ENCODE results near the gene GGCX. TPM values are rescaled to one million over a fixed set of nuclear protein-coding genes. Genes with fewer than 3 reads are reported as not detected.

The GGCX gene
- 28.2 and 31.2 TPM in 2 replicates for total RNA-seq

DNA sequence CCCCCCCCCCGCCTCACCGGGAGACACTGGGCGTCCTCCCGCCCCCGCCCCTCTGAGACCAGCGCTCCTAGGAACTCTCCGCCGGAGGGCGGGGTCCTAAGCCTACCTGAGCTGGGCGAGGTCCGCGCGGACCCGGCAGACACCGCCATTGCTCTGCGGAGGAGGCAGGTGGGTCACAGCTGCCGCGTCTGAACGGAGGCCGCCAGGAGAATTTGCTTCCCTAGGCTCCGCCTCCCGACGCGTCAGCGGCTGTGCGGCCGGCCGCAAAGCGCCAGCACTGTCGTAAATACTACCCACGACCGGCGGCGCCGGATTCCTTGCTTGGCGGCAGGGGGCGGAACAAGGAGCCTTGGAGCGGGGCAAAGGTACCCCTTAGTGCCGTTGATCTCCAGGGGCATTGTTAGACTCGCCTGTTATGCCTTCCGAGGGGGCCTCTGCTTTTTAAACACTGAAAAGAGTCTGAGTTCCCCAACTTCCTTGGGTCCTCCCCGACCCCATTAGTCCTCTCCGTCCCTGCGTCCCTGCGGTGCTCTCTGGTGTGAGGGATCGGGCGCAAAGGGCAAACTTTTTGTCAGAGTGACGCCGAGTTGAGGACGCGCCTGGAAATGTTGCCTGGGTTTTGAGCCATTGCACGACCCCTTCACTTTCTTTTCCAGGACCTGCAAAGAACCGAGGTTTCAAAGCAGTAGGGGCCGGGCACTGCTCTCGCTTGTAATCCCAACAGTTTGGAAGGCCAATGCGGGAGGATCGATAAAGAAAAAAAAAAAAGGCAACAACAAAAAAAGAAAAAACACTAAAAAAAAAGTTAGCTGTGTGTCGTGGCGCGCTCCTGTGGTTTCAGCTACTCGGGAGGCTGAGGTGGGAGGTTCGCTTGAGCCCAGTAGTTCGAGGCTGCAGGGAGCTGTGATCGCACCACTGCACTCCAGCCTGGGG is at the start of gene GGCX:
GGCX (minus strand) TSS at position 214 of the 933 bp plus-strand sequence; CDS start at position 149, 65 bp downstream.

DNA sequence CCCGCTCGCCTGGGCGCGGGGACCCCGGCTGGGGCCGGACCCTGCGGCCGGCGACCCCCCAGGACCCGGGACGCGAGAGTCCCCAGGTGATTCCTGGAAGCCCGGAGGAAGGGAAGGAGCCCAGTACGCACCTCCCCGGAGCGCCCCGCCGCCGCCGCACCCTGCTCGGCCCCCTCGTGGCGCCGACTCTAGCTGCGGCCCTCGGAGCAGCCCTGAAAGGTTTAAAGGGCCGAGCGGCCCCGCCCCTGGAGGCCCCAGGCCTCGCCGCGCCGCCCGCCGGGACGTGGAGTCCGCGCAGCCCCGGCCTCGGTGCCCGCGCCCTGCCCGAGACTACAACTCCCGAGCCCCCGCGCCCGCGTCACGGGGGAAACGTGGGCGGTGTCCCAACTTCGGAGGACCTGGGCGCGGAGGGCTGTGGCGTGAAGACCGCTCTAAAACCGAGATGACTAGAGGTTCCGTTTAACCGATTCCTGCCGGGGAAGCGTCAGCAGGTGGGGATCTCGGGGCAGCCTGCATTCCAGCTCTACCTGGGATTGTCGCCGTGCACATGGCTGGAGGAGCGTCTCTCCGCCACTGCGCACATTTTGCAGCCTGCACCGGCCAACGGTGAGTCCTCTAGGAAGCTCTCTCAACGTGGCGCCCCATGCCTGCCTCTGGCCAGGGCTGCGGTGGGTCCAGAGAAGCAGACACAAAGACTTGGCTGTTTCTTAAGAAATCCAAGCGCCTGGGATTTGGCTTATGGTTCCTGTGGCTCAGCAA is 41.4 kb upstream of the GGCX start, which contains the start of gene TMEM150A:
TMEM150A (minus strand) TSS at position 223 of the 759 bp plus-strand sequence. CDS start 750 bp downstream, outside the sequence.

GRCh38 chr2:85595301-85596025 is 34.2 kb upstream of the GGCX start, which contains the start of gene RNF181:
Gene RNF181, plus strand, starts transcription at chr2:85595745. Its CDS starts 19 bp downstream, at chr2:85595764.

DNA sequence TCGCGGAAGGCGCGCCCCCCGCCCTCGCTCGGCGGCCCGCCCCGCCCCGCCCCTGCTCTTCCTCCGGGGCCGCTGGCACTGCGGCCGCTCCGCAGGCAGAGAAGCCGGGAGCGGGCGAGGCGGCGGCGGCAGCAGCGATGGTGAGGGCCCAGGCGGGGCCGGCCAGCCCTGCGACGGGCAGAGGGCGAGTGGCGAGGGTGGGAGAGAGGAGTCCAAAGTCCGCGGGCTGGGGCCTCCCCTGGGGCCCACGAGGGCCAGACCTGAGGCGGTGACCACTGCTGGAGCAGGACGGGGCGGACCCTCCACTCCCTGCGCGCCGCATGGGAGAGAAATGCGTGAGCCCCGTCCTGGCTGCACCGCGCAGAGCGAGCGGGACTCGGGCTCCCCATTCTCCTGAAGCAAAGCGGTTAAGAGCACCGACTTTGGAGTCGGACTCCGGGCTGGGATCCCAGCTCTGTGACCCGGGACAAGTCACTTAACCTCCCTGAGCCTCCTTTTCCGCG is 23.1 kb upstream of the GGCX start, which contains the start of gene VAMP5:
VAMP5 (plus strand) TSS at position 78 of the 503 bp plus-strand sequence; CDS start at position 138, 60 bp downstream.

GRCh38 chr2:85577386-85578242 is 16.3 kb upstream of the GGCX start, which contains the start of gene VAMP8:
Gene VAMP8, plus strand, starts transcription at chr2:85577586. Its CDS starts 61 bp downstream, at chr2:85577647.

GRCh38 chr2:85538507-85539360 is 22.6 kb downstream of the GGCX start, which contains the start of gene MAT2A:
Gene MAT2A, plus strand, starts transcription at chr2:85539168. Its CDS starts 120 bp downstream, at chr2:85539288.

Other genes starting within 250 kb of the GGCX start
- gene TGOLN2, start 233.5 kb downstream of the GGCX start, total RNA-seq: 93.4 and 127 TPM in 2 replicates
- gene RETSAT, start 207.0 kb downstream of the GGCX start, total RNA-seq: 42.3 and 49.4 TPM in 2 replicates
- gene ELMOD3, start 206.7 kb downstream of the GGCX start, total RNA-seq: 9.9 and 15.5 TPM in 2 replicates
- gene CAPG, start 151.1 kb downstream of the GGCX start, total RNA-seq: 28.0 and 53.5 TPM in 2 replicates
- gene SH2D6, start 142.8 kb downstream of the GGCX start, total RNA-seq: 0.27 and 0.28 TPM in 2 replicates
- 66.2 and 114 TPM in 2 replicates for gene MAT2A, start 22.3 kb downstream of the GGCX start, total RNA-seq
- 16.8 and 20.4 TPM in 2 replicates for gene VAMP8, start 16.1 kb upstream of the GGCX start, total RNA-seq
- 77.6 and 88.9 TPM in 2 replicates for gene VAMP5, start 22.9 kb upstream of the GGCX start, total RNA-seq
- 229 and 287 TPM in 2 replicates for gene RNF181, start 34.3 kb upstream of the GGCX start, total RNA-seq
- gene TMEM150A, start 41.2 kb upstream of the GGCX start, total RNA-seq: 6.1 and 8.8 TPM in 2 replicates
- 13.7 and 16.1 TPM in 2 replicates for gene C2orf68, start 50.6 kb upstream of the GGCX start, total RNA-seq
- gene USP39, start 54.7 kb upstream of the GGCX start, total RNA-seq: 40.5 and 44.3 TPM in 2 replicates
- gene SFTPB, start 106.7 kb upstream of the GGCX start, total RNA-seq: not detected in 2 replicates
- not detected in 2 replicates for gene GNLY, start 132.9 kb upstream of the GGCX start, total RNA-seq
- 3.9 and 13.7 TPM in 2 replicates for gene ATOH8, start 192.5 kb upstream of the GGCX start, total RNA-seq

All from endothelial cell of coronary artery (primary cell).